ENCODE data around the gene RNF227.

Gene RNF227

GRCh38 chr17:7893187-7893880, 22.8 kb downstream of the RNF227 start:
- Histone ChIP-seq H2BK15ac (replicated peaks; ENCODE audit: low read depth) (no peak overlapping the region), H3K27ac (ENCODE audit: low read depth, low read length) (no peak overlapping the region), H3K36me3 (ENCODE audit: control insufficient read depth, insufficient read depth, low read length) (peaks cover 6% of the 10 kb centered on the region), H2BK5ac (ENCODE audit: low read length) (no peak overlapping the region), H3K4me2 (ENCODE audit: low read length) (no peak overlapping the region), H3K18ac (ENCODE audit: low read length) (no peak overlapping the region), H4K8ac (ENCODE audit: low read depth, low read length) (no peak overlapping the region), H4K5ac (ENCODE audit: low read length) (no peak overlapping the region), H3K4me1 (ENCODE audit: control insufficient read depth, low read depth, low read length) (peaks cover 6% of the 10 kb centered on the region), H3K4me3 (ENCODE audit: low read length) (no peak overlapping the region), H3K4ac (ENCODE audit: low read depth, low read length) (no peak overlapping the region), H3K27me3 (ENCODE audit: insufficient read depth, low read length, poor library complexity) (no peaks in the 10 kb centered on the region), H3K23ac (ENCODE audit: low read length) (no peak overlapping the region), H2BK120ac (ENCODE audit: low read depth, low read length) (no peak overlapping the region), H3K79me1 (ENCODE audit: low read length) (peaks cover 3% of the 10 kb centered on the region), H3K56ac (ENCODE audit: low read length) (no peak overlapping the region), H3K9ac (ENCODE audit: low read length) (no peak overlapping the region), H2AK5ac (ENCODE audit: low read length) (no peak overlapping the region), H3K79me2 (ENCODE audit: control insufficient read depth, insufficient read depth, low read length) (peaks cover 1% of the 10 kb centered on the region)
- DNase-seq, result no peak
- WGBS (ENCODE audit: extremely low coverage, insufficient coverage, low lambda C conversion rate), result no CpG with 5 or more reads among the region's 15 CpGs

- H3K4ac ChIP-seq (ENCODE audit: low read depth, low read length), result no peak overlapping the region
- no peak overlapping the region for H2BK5ac ChIP-seq (ENCODE audit: low read length)
- peaks cover 13% of the 10 kb centered on the region for H3K4me1 ChIP-seq (ENCODE audit: control insufficient read depth, low read depth, low read length)
- no peak overlapping the region for H4K5ac ChIP-seq (ENCODE audit: low read length)
- H3K9ac ChIP-seq (ENCODE audit: low read length), result peak overlapping the region; percentile 27
- H3K79me1 ChIP-seq (ENCODE audit: low read length), result peaks cover 3% of the 10 kb centered on the region
- H2BK15ac ChIP-seq (replicated peaks; ENCODE audit: low read depth), result no peak overlapping the region
- H3K4me2 ChIP-seq (ENCODE audit: low read length), result no peak overlapping the region
- H3K27ac ChIP-seq (ENCODE audit: low read depth, low read length), result no peak overlapping the region
- H3K79me2 ChIP-seq (ENCODE audit: control insufficient read depth, insufficient read depth, low read length), result peaks cover 1% of the 10 kb centered on the region
- H3K23ac ChIP-seq (ENCODE audit: low read length), result no peak overlapping the region
- peak overlapping the region; percentile 49 for H3K56ac ChIP-seq (ENCODE audit: low read length)
- H3K18ac ChIP-seq (ENCODE audit: low read length), result no peak overlapping the region
- H4K8ac ChIP-seq (ENCODE audit: low read depth, low read length), result no peak overlapping the region
- H3K36me3 ChIP-seq (ENCODE audit: control insufficient read depth, insufficient read depth, low read length), result peaks cover 3% of the 10 kb centered on the region
- WGBS (ENCODE audit: extremely low coverage, insufficient coverage, low lambda C conversion rate), result no CpG with 5 or more reads among the region's 11 CpGs
- peak; percentile 57 for DNase-seq
- no peak overlapping the region for H2BK120ac ChIP-seq (ENCODE audit: low read depth, low read length)
- no peaks in the 10 kb centered on the region for H3K27me3 ChIP-seq (ENCODE audit: insufficient read depth, low read length, poor library complexity)
- H3K4me3 ChIP-seq (ENCODE audit: low read length), result no peak overlapping the region
- no peak overlapping the region for H2AK5ac ChIP-seq (ENCODE audit: low read length)
Observed at GRCh38 chr17:7889166-7889955, 26.7 kb downstream of the RNF227 start.

- no peaks in the 10 kb centered on the region for H3K27me3 ChIP-seq (ENCODE audit: insufficient read depth, low read length, poor library complexity)
- no peak within 1 kb of the TSS for H2BK15ac ChIP-seq (replicated peaks; ENCODE audit: low read depth)
- H3K18ac ChIP-seq (ENCODE audit: low read length), result peak within 1 kb of the TSS; percentile 11
- no peak within 1 kb of the TSS for H4K5ac ChIP-seq (ENCODE audit: low read length)
- H3K9ac ChIP-seq (ENCODE audit: low read length), result peak within 1 kb of the TSS; percentile 90
- H3K56ac ChIP-seq (ENCODE audit: low read length), result peak within 1 kb of the TSS; percentile 88
- DNase-seq, result peak; percentile 56
- peak within 1 kb of the TSS; percentile 11 for H3K23ac ChIP-seq (ENCODE audit: low read length)
- H3K4ac ChIP-seq (ENCODE audit: low read depth, low read length), result peak within 1 kb of the TSS; percentile 17
- H4K8ac ChIP-seq (ENCODE audit: low read depth, low read length), result no peak within 1 kb of the TSS
- H3K4me1 ChIP-seq (ENCODE audit: control insufficient read depth, low read depth, low read length), result peaks cover 13% of the 10 kb centered on the region
- H3K27ac ChIP-seq (ENCODE audit: low read depth, low read length), result peak within 1 kb of the TSS; percentile 75
- peaks cover 1% of the 10 kb centered on the region for H3K79me2 ChIP-seq (ENCODE audit: control insufficient read depth, insufficient read depth, low read length)
- peaks cover 3% of the 10 kb centered on the region for H3K36me3 ChIP-seq (ENCODE audit: control insufficient read depth, insufficient read depth, low read length)
- H3K79me1 ChIP-seq (ENCODE audit: low read length), result peaks cover 3% of the 10 kb centered on the region
- H3K4me2 ChIP-seq (ENCODE audit: low read length), result peak within 1 kb of the TSS; percentile 77
- WGBS (ENCODE audit: extremely low coverage, insufficient coverage, low lambda C conversion rate), result no CpG with 5 or more reads among the region's 18 CpGs
- H2AK5ac ChIP-seq (ENCODE audit: low read length), result no peak within 1 kb of the TSS
- H3K4me3 ChIP-seq (ENCODE audit: low read length), result peak within 1 kb of the TSS; percentile 45
- peak within 1 kb of the TSS; percentile 39 for H2BK5ac ChIP-seq (ENCODE audit: low read length)
- no peak within 1 kb of the TSS for H2BK120ac ChIP-seq (ENCODE audit: low read depth, low read length)
Observed at GRCh38 chr17:7888184-7888920, 27.7 kb downstream of the RNF227 start, which contains the start of gene CHD3. Gene CHD3 (plus strand): TSS chr17:7888789. CDS start chr17:7889001, 212 bp downstream.

GRCh38 chr17:7887482-7888183, 28.5 kb downstream of the RNF227 start:
- Histone ChIP-seq H3K4me3 (ENCODE audit: low read length) (peak overlapping the region; percentile 45), H3K36me3 (ENCODE audit: control insufficient read depth, insufficient read depth, low read length) (peaks cover 3% of the 10 kb centered on the region), H4K5ac (ENCODE audit: low read length) (no peak overlapping the region), H3K27me3 (ENCODE audit: insufficient read depth, low read length, poor library complexity) (no peaks in the 10 kb centered on the region), H3K23ac (ENCODE audit: low read length) (no peak overlapping the region), H3K4me1 (ENCODE audit: control insufficient read depth, low read depth, low read length) (peaks cover 13% of the 10 kb centered on the region), H3K56ac (ENCODE audit: low read length) (peak overlapping the region; percentile 97), H3K18ac (ENCODE audit: low read length) (peak overlapping the region; percentile 53), H4K8ac (ENCODE audit: low read depth, low read length) (no peak overlapping the region), H2BK15ac (replicated peaks; ENCODE audit: low read depth) (no peak overlapping the region), H3K4ac (ENCODE audit: low read depth, low read length) (peak overlapping the region; percentile 17), H2BK5ac (ENCODE audit: low read length) (peak overlapping the region; percentile 39), H2BK120ac (ENCODE audit: low read depth, low read length) (no peak overlapping the region), H3K79me1 (ENCODE audit: low read length) (peaks cover 3% of the 10 kb centered on the region), H3K9ac (ENCODE audit: low read length) (peak overlapping the region; percentile 90), H3K27ac (ENCODE audit: low read depth, low read length) (peak overlapping the region; percentile 75), H3K4me2 (ENCODE audit: low read length) (peak overlapping the region; percentile 97), H2AK5ac (ENCODE audit: low read length) (no peak overlapping the region), H3K79me2 (ENCODE audit: control insufficient read depth, insufficient read depth, low read length) (peaks cover 1% of the 10 kb centered on the region)
- no CpG with 5 or more reads among the region's 35 CpGs for whole genome bisulfite sequencing (ENCODE audit: extremely low coverage, insufficient coverage, low lambda C conversion rate)
- peak; percentile 86 for DNase-seq

DNA sequence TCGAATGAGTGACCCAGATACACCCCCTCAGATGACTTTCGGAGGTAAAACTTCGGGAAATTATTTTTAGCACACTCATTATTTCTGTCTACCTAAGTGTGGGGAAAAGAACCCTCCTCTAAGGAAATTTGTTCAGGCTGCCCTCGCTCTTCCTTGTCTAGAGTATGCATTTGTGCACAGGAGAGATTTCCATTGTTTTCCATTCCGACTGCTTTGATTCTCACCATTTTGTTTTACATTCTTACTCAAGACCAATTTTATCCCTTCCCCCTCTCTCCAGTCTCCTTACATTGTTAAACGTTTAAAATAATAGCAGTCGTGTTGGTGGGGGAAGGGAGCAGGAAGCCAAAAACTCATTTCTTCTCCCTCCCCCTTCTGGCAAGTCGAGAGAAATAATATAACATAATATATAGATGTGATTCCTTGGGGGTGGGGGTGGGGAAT, 29.0 kb downstream of the RNF227 start:
- WGBS (ENCODE audit: extremely low coverage, insufficient coverage, low lambda C conversion rate), result no CpG with 5 or more reads among the region's 8 CpGs
- Histone ChIP-seq H3K4me1 (ENCODE audit: control insufficient read depth, low read depth, low read length) (peaks cover 13% of the 10 kb centered on the region), H3K56ac (ENCODE audit: low read length) (peak overlapping the region; percentile 97), H4K8ac (ENCODE audit: low read depth, low read length) (no peak overlapping the region), H2BK5ac (ENCODE audit: low read length) (peak overlapping the region; percentile 50), H2BK120ac (ENCODE audit: low read depth, low read length) (no peak overlapping the region), H2BK15ac (replicated peaks; ENCODE audit: low read depth) (no peak overlapping the region), H3K79me2 (ENCODE audit: control insufficient read depth, insufficient read depth, low read length) (peaks cover 1% of the 10 kb centered on the region), H3K9ac (ENCODE audit: low read length) (peak overlapping the region; percentile 84), H3K4me2 (ENCODE audit: low read length) (peak overlapping the region; percentile 97), H3K23ac (ENCODE audit: low read length) (peak overlapping the region; percentile 24), H3K27me3 (ENCODE audit: insufficient read depth, low read length, poor library complexity) (no peaks in the 10 kb centered on the region), H3K4ac (ENCODE audit: low read depth, low read length) (no peak overlapping the region), H3K36me3 (ENCODE audit: control insufficient read depth, insufficient read depth, low read length) (peaks cover 2% of the 10 kb centered on the region), H3K18ac (ENCODE audit: low read length) (peak overlapping the region; percentile 53), H3K79me1 (ENCODE audit: low read length) (peaks cover 4% of the 10 kb centered on the region), H2AK5ac (ENCODE audit: low read length) (no peak overlapping the region), H3K27ac (ENCODE audit: low read depth, low read length) (peak overlapping the region; percentile 16), H4K5ac (ENCODE audit: low read length) (no peak overlapping the region), H3K4me3 (ENCODE audit: low read length) (peak overlapping the region; percentile 68)
- DNase-seq, result peak; percentile 44
